SK-N-MC (cell line): ENCODE data around the gene C12orf43.

Experiments used
- EZH2 ChIP-seq: fragments of 200-600 bp; sonication (generic); IDR thresholded peaks from one replicate; pipeline ENCODE4 v1.6.1; 2017; ENCODE audit warnings: antibody characterized with exemption
- FOXP2 ChIP-seq: optimal IDR thresholded peaks from 2 replicates; pipeline ENCODE3; 2011; ENCODE audit warnings: mild to moderate bottlenecking, moderate library complexity; ENCODE audit not compliant: insufficient read depth; ENCODE audit errors: extremely low read length, control extremely low read depth
- POLR2AphosphoS5 ChIP-seq: IDR thresholded peaks from 2 replicates; pipeline ENCODE4 v1.6.1; 2012; ENCODE audit warnings: mild to moderate bottlenecking, low read depth, low read length, borderline replicate concordance

GRCh38 chr12:121011820-121012219, 4.5 kb downstream of the C12orf43 start:
- TF ChIP-seq EZH2 (no peak), POLR2AphosphoS5 (no peak), FOXP2 (no peak)
